ENCODE measurements around the gene SYAP1. TPM values are rescaled to one million over a fixed set of nuclear protein-coding genes. Genes with fewer than 3 reads are reported as not detected.
A peak's percentile ranks its signal among the peaks of the same experiment; 100 is the strongest.

Gene SYAP1
- polyA plus RNA-seq, 1 experiment = 16.2 TPM

DNA sequence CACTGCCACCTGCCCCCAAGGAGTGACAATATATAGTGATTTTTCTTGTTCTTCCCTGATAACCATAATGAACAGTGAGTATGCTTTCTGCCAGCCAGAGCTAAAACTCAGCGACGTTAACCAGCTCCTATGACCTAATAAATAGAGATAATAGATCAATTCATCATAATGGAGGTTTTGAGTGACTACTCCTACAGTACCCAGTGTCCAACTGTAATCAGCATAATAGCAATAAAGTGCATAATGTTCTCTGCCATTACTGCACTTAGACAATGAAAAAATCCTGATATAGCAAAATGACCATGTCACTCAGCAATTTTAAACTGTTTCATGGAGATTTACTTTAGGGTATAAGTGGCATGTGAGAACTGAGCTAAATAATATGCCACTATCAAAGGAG is 46.2 kb downstream of the SYAP1 start:
- ChIA-PET CTCF (interaction anchor here (1.0 kb wide), 1 partner anchor 117 kb away, joined by 3 read pairs; no protein-coding TSS in a partner anchor), POLR2A (no interaction called here)
- DNase-seq (ENCODE audit: low read depth, low spot score) = no peak
- no peaks in the 10 kb centered on the region for H3K27me3 ChIP-seq (ENCODE audit: control insufficient read depth, insufficient read depth, low read length)
- TF ChIP-seq CTCF (IDR thresholded peaks at IDR 0.05; ENCODE audit: low read depth, low read length) = no peak
- no peak overlapping the region for H3K27ac ChIP-seq (ENCODE audit: low read depth, low read length)
- no peaks in the 10 kb centered on the region for H3K9me3 ChIP-seq (ENCODE audit: control insufficient read depth, insufficient read depth, low read length)
- H3K4me3 ChIP-seq (ENCODE audit: low read depth, low read length) = no peak overlapping the region

- Histone ChIP-seq H3K4me3 (ENCODE audit: low read depth, low read length) (no peak overlapping the region), H3K27ac (ENCODE audit: low read depth, low read length) (no peak overlapping the region), H3K27me3 (ENCODE audit: control insufficient read depth, insufficient read depth, low read length) (no peaks in the 10 kb centered on the region), H3K9me3 (ENCODE audit: control insufficient read depth, insufficient read depth, low read length) (no peaks in the 10 kb centered on the region)
- no peak for DNase-seq (ENCODE audit: low read depth, low spot score)
- ChIA-PET POLR2A (interaction anchor here (0.5 to 0.6 kb wide), 2 partner anchors 10 to 27 kb away, joined by 3 to 4 read pairs; no protein-coding TSS in a partner anchor), CTCF (no interaction called here)
- TF ChIP-seq CTCF (IDR thresholded peaks at IDR 0.05; ENCODE audit: low read depth, low read length) = no peak
These were observed 51.6 kb downstream of the SYAP1 start for GRCh38 chrX:16770970-16771482.

DNA sequence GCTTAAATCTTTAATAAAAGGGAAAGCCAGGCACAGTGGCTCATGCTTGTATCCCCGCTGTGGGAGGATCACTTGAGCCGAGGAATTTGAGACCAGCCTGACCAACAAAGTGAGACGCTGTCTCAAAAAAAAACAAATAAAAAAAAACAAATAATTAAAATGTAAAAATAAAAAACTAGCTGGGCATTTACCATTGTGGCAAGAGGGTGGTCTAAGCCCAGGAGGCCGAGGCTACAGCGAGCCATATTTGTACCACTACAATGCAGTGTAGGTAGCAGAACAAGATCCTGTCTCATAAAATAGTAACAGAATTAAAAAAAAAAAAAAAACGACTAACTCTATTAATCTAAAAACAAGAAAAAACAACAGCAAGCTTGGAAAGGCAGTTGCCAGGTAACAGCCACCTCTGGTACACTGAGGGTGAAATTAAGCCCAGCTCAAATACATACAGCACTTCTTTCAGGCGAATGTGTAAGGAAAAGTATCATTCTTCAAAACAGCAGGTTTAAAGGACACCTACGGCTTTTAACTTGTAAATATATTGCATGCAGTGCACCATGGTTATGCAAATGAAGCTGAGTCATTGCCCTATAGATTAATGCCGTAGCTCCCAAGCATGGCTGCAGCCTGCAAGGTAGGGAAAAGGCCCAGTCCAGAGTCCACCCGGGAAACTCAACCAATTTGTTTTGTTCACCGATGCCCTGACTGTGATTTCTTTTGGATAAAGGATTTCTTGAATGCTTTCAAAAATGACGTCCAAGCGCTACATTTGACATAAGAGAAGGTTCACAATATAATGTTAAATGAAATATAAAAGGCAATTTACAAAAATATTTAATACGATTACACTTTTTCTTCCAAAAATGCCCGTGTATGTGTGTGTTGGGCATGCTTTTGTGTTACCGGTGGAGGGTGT is 52.3 kb downstream of the SYAP1 start:
- no peaks in the 10 kb centered on the region for H3K27me3 ChIP-seq (ENCODE audit: control insufficient read depth, insufficient read depth, low read length)
- peak; percentile 39 for DNase-seq (ENCODE audit: low read depth, low spot score)
- H3K4me3 ChIP-seq (ENCODE audit: low read depth, low read length) = no peak overlapping the region
- ChIA-PET POLR2A (interaction anchor here (0.5 to 0.7 kb wide), 4 partner anchors 9 to 788 kb away, joined by 3 to 4 read pairs (median 3); no protein-coding TSS in a partner anchor), CTCF (no interaction called here)
- peak overlapping the region; percentile 47 for H3K27ac ChIP-seq (ENCODE audit: low read depth, low read length)
- TF ChIP-seq CTCF (IDR thresholded peaks at IDR 0.05; ENCODE audit: low read depth, low read length) = no peak
- no peaks in the 10 kb centered on the region for H3K9me3 ChIP-seq (ENCODE audit: control insufficient read depth, insufficient read depth, low read length)

DNA sequence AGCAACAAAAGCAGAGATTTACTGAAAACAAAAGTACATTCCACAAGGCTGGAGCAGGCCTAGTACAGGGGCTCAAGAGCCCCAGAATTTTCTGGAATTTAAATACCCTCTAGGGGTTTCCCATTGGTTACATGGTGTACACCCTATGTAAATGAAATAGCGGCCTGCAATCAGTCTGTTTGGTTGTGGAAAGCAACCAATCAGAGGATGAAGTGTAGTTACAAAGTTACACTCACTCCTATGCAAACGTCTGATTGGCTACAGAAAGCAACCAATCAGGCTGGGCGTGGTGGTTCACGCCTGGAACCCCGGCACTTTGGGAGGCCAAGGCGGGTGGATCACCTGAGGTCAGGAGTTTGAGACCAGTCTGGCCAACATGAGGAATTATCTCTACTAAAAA is 53.0 kb downstream of the SYAP1 start:
- H3K9me3 ChIP-seq (ENCODE audit: control insufficient read depth, insufficient read depth, low read length) = no peaks in the 10 kb centered on the region
- H3K27ac ChIP-seq (ENCODE audit: low read depth, low read length) = no peak overlapping the region
- DNase-seq (ENCODE audit: low read depth, low spot score) = no peak
- ChIA-PET CTCF (no interaction called here), POLR2A (no interaction called here)
- no peak overlapping the region for H3K4me3 ChIP-seq (ENCODE audit: low read depth, low read length)
- TF ChIP-seq CTCF (IDR thresholded peaks at IDR 0.05; ENCODE audit: low read depth, low read length) = no peak
- no peaks in the 10 kb centered on the region for H3K27me3 ChIP-seq (ENCODE audit: control insufficient read depth, insufficient read depth, low read length)

DNA sequence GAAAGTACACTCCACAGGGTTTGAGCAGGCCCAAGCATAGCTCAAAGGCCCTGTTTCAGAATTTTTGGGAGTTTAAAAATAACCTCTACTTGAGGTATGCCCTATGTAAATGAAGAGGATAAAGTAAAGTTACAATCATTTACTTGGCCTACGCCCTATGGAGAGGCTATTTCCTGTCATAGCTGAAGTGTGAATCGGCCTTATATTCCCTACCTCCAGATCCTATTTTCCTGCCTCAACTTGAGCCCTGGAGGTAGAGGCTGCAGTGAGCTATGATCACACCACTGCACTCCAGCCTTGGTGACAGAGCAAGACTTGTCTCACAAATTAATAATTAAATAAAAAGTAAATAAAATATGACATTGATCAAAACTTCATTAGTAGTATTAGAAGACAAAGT is 55.3 kb downstream of the SYAP1 start:
- no peak overlapping the region for H3K27ac ChIP-seq (ENCODE audit: low read depth, low read length)
- POLR2A ChIA-PET = no interaction called here
- H3K9me3 ChIP-seq (ENCODE audit: control insufficient read depth, insufficient read depth, low read length) = no peaks in the 10 kb centered on the region
- H3K27me3 ChIP-seq (ENCODE audit: control insufficient read depth, insufficient read depth, low read length) = no peaks in the 10 kb centered on the region
- no peak for TF ChIP-seq CTCF (IDR thresholded peaks at IDR 0.05; ENCODE audit: low read depth, low read length)
- CTCF ChIA-PET = no interaction called here
- H3K4me3 ChIP-seq (ENCODE audit: low read depth, low read length) = no peak overlapping the region
- DNase-seq (ENCODE audit: low read depth, low spot score) = no peak

Measured in AG04450 (cell line).